ENCODE data around the gene SPART.
"Not testable (repeated sequence)": the region's sequence is repeated elsewhere in the genome, so short reads cannot be mapped to it uniquely, and the experiment has no call there.

The SPART gene

DNA sequence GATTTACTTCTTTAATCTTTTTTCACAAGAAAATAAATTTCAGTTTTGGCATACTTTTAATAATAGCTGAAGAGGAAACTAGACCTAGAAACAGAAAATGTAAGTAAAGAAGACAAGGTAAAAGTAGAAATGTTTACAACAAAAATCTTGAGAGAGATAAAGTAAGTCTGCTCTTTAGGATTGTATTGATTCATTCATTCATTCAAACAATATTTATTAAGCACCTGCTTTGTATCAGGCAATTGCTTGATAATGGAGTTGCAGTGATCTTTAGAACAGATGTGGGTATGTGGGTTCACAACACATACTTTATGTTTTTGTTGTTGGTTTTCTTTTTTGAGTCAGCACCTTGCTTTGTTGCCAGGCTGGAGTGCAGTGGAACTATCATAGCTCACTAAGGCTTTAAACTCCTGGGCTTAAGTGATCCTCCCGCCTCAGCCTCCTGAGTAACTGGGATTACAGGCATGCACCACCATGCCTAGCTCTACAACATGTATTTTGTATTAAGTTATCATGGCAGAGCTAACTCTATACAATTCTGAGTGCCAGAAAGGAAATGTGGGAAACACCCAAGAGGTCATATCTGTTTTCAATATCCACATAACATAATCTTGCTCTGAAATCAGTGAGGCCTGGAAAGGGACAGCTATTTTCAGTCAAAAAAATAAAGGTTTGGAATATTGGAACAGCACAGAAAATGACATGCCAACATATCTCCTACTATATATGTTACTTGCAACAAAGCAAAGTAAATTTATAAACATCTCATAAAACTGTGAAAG, 8.8 kb upstream of the SPART start:
- DNase-seq (ENCODE audit: low read depth) = no peak

- peak; percentile 25 for DNase-seq (ENCODE audit: low read depth)
These were observed 6.8 kb upstream of the SPART start for GRCh38 chr13:36353001-36353400.

- DNase-seq (ENCODE audit: low read depth) = peak; percentile 20
These were observed 6.2 kb upstream of the SPART start for GRCh38 chr13:36352350-36352749.

DNA sequence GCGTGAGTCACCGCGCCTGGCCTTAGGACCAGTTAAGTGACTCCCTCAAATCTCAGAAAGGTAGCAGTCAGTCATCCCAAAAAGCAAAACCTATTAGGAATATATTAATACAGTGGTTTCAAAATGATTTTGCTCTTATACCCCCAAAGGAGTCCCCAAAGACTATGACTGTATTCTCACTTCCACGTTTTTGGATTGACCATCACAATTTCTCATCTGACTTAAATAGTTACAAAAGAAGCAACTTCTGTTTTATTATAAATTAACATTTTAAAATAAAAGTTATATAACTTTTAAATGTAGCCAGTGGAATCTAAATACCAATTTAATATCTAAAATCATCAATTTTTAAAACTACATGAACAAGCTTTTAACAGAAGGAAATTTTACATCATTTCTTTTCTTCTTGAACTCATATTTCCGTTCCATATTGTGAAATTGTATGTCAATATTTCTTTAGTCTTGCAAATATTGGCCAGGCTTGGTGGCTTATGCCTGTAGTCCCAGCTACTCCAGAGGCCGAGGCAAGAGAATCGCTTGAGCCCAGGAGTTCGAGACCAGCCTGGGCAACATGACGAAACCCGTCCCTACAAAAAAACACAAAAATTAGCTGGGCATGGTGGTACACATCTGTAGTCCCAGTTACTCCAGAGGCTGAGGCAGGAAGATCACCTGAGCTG, 1.5 kb upstream of the SPART start:
- DNase-seq (ENCODE audit: low read depth) = no peak

GRCh38 chr13:36345438-36346221, 564 bp downstream of the SPART start:
- DNase-seq (ENCODE audit: low read depth) = peak; percentile 89

- DNase-seq (ENCODE audit: low read depth) = no peak
These were observed 1.2 kb downstream of the SPART start for GRCh38 chr13:36344886-36345437.

- DNase-seq (ENCODE audit: low read depth) = peak; percentile 39
These were observed 2.0 kb downstream of the SPART start for GRCh38 chr13:36344173-36344572.

GRCh38 chr13:36343766-36344165, 2.4 kb downstream of the SPART start:
- no peak for DNase-seq (ENCODE audit: low read depth)

DNA sequence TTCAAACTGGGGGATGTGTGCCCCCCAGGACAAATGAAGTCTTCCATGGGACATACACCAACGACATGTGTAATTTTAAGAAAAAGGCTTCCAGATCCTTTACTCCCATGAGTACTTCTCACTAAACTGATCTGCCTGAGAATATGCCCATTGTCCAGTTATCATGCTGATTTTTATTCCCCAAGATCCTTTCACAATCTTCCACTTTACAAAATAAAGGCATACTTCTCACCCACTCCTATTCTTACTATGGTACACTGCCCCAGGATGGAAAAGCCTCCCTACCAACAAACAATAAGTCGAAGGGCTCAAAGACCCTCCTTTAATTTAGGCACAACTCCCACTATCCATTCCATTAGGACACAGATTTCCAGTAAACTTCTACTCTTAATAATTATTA, 3.5 kb downstream of the SPART start:
- no peak for DNase-seq (ENCODE audit: low read depth)

DNA sequence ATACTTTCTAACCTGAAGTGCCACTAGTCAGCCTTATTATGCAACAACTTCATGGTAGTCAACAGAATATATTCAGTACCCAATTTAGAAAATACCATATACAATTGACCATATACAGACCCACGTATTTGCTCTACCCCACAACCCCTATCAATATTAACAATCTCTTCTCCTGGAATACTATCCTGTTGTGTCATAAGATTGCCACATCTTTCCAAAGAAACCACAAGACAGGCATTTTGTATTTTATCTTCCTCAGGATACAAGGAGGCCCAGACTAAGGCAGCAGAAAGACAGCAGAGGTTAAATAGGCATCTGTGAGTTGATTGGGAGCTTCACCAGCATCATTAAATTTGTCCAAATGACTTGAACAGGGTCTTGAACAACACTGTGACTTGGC, 4.5 kb downstream of the SPART start:
- DNase-seq (ENCODE audit: low read depth) = peak; percentile 59

- DNase-seq (ENCODE audit: low read depth) = no peak
These were observed 6.5 kb downstream of the SPART start for GRCh38 chr13:36339600-36340155.

GRCh38 chr13:36337938-36338641, 8.1 kb downstream of the SPART start:
- no peak for DNase-seq (ENCODE audit: low read depth)

- DNase-seq (ENCODE audit: low read depth) = peak; percentile 51
These were observed 13.2 kb downstream of the SPART start for GRCh38 chr13:36332986-36333385.

- not testable (repeated sequence) for DNase-seq (ENCODE audit: low read depth)
These were observed 13.9 kb downstream of the SPART start for GRCh38 chr13:36332255-36332654.

- DNase-seq (ENCODE audit: low read depth) = no peak
These were observed 14.9 kb downstream of the SPART start for GRCh38 chr13:36331280-36331679.

DNA sequence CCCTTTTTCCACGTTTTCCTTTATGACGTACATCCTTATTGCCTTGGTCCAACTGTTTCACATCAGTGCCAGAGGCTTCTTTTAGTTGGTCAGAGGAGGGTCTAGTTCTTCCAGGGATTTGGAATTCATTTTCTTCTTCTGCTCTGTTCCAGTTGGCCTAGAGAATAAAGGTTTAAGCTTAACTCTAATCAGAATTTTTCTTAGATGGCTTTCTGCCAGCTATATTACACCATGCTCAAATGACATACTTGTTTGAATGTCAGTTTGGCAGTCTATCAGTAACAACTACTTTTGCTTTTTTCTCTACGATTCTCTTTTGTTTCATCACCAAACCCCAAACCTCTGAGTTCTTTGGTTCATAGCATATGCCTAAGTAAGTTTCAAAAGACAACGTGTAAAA, 16.8 kb downstream of the SPART start:
- no peak for DNase-seq (ENCODE audit: low read depth)

DNA sequence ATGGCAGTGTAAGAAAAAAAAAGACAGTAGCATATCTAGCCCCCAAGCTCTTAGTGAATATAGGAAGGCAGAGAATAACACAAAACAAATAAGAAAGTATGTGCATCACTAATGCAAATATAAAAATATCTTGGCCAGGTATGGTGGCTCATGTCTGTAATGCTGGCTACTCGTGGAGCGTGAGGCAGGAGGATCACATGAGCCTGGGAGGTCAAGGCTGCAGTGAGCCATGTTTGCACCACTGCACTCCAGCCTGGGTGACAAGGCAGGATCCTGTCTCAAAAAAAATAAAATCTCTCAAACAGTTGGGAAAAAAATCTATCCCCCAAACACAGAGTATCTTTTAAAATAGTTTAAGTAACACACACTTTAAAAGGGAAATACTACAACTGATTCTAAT, 17.4 kb downstream of the SPART start:
- DNase-seq (ENCODE audit: low read depth) = no peak

DNA sequence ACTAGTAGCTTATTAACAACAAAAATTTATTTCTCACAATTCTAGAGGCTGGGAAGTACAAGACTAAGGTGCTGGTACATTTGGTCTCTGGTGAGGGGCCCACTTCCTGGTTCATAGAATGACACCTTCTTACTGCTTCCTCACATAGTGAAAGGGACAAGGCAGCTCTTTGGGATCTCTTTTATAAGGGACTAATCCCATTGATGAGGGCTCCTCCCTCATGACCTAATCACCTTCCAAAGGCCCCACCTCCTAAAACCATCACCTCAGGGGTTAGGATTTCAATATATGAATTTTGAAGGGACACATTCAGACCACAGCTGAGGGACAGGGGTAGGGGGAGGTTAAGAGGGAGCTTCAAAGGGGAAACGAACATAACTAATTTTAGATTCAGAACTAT, 20.3 kb downstream of the SPART start:
- DNase-seq (ENCODE audit: low read depth) = no peak

DNA sequence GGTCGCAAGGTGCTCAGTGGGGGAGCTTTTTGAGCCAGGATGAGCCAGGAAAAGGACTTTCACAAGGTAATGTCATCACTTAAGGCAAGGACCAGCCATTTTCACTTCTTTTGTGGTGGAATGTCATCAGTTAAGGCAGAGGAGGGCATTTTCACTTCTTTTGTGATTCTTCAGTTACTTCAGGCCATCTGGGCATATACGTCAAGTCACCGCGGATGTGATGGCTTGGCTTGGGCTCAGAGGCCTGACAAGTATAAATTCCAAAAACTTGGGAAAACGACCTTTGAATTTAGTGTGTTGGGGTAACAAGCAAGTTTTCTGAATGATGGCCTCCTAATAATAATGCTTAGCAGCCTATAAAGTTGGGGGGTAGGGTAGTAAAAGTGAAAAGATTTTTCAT, 21.3 kb downstream of the SPART start:
- not testable (repeated sequence) for DNase-seq (ENCODE audit: low read depth)

GRCh38 chr13:36323951-36324566, 22.1 kb downstream of the SPART start:
- peak; percentile 96 for DNase-seq (ENCODE audit: low read depth)

GRCh38 chr13:36323408-36323807, 22.8 kb downstream of the SPART start:
- DNase-seq (ENCODE audit: low read depth) = no peak
